KOPT-K1 (cell line): ENCODE data around the gene DEPDC5.

Experiments
- H3K27ac ChIP-seq: fragments of 200-600 bp; sonication (generic); 2 replicates; pipeline ENCODE4 v1.5.1; 2016; ENCODE audit warnings: antibody characterized with exemption, mild to moderate bottlenecking, low read depth, low read length; ENCODE audit not compliant: poor library complexity, severe bottlenecking
- H3K36me3 ChIP-seq: fragments of 200-600 bp; sonication (generic); 2 replicates; pipeline ENCODE4 v1.5.1; 2017; ENCODE audit warnings: antibody characterized with exemption, mild to moderate bottlenecking, low read length, moderate library complexity; ENCODE audit not compliant: insufficient read depth
- H3K9me3 ChIP-seq: fragments of 200-600 bp; sonication (generic); 2 replicates; pipeline ENCODE4 v1.5.1; 2017; ENCODE audit warnings: antibody characterized with exemption, low read length, mild to moderate bottlenecking; ENCODE audit not compliant: insufficient read depth, poor library complexity, severe bottlenecking

DEPDC5 gene

DNA sequence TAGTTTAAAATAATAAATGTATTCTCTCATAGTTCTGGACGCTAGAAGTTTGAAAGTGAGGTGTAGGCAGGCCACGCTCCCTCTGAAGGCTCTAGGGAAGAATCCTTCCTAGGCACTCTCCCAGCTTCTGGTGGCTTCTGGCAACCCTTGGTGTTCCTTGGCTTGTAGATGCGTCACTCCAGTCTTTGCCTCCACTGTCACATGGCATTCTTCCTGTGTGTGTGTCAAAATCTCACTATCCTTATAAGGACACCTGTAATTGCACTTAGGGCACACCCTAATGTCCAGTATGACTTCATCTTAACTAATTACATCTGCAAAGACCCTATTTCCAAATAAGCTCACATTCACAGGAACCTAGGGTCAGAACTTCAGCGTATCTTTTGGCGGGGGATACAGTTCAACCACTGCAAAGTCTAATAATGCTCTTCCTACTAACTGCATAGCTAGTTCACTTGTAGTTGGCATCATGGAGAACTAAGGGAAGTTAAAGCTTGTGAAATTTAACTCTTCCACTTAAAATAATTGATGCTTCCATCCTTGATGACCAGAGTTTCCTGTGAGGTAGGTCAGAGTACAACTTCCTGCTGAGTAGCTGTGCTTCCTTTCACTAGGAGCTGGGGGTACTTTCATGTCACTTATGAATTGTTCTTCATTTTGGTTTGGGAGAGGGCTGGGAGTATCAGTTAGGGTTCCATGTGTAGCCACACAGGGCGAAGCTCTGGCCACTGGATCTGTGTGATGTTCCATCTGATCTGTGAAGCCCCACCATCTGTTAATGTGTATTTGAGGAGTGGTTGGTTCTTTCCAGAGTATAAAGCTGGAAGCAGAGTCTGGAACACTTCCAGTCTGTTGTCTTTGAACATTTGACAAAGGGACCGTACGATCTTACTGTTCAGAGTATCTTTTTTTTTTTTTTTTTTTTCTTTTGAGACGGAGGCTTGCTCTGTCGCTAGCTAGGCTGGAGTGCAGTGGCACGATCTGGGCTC, 201.0 kb downstream of the DEPDC5 start:
- Histone ChIP-seq H3K9me3 (no peaks in the 10 kb centered on the region), H3K27ac (no peak overlapping the region), H3K36me3 (peaks cover 96% of the 10 kb centered on the region)

DNA sequence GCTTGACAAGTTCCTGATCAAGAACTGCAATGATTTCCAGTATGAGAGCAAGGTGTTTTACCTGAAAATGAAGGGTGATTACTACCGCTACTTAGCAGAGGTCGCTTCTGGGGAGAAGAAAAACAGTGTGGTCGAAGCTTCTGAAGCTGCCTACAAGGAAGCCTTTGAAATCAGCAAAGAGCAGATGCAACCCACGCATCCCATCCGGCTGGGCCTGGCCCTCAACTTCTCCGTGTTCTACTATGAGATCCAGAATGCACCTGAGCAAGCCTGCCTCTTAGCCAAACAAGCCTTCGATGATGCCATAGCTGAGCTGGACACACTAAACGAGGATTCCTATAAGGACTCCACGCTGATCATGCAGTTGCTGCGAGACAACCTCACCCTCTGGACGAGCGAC, 202.5 kb downstream of the DEPDC5 start:
- Histone ChIP-seq H3K27ac (no peak overlapping the region), H3K9me3 (no peaks in the 10 kb centered on the region), H3K36me3 (peaks cover 81% of the 10 kb centered on the region)
